ENCODE measurements around the gene IKZF4. TPM values are rescaled to one million over a fixed set of nuclear protein-coding genes. Genes with fewer than 3 reads are reported as not detected.

Gene IKZF4
- total RNA-seq (2022; extraction: Qiagen RNA extraction; ENCODE audit: low read depth) = 1.8 to 3.4 TPM (median 2.4 TPM) in 5 replicates

DNA sequence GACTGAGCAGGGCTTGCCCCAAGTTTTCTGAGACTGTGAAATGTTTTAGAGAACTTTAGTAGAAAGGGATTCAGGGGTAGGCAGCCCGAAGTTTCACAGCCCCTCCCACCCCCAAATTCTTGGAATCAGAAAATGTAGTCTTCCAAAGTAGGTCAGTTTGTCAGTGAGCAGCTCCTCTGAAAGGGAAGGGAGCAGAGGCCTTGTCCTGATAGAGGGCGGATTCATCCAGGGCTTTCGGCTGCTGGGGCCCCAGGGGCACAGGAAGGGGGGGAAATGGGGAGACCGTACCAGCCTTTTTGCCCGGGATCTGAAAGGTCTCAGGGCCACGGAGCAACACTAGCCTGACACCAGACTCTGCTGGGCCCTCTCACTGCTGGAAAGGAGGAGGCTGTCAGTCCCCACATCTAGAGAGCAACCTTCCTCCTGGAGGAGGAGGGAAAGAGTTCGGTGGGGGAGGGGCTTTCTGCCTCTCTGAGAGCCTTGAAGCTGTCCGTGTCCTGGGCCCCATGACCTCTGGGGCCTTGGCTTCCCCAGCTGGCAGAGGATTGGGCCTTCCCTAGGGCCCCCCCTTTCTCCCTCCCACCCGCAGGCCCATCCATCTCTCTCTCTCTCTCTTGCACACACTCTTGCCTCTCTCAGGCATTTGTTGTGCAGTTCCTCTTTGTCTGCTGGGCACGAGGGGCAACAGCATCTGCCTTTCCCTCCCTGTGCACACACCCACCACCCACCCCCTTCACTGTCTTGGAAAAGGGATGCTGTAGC, at the start of gene IKZF4:
Gene IKZF4, plus strand, starts transcription at position 621 of the 762 bp plus-strand sequence. CDS start 451 bp downstream, outside the sequence.

GRCh38 chr12:55973599-55974307, 47.1 kb upstream of the IKZF4 start, which contains the start of gene RAB5B:
TSS of gene RAB5B (plus strand) at chr12:55974078. CDS start at chr12:55986961, 12,883 bp downstream.

GRCh38 chr12:55996715-55997534, 23.9 kb upstream of the IKZF4 start, which contains the start of gene SUOX:
TSS of gene SUOX (plus strand) at chr12:55997276. CDS start at chr12:56002222, 4,946 bp downstream.

DNA sequence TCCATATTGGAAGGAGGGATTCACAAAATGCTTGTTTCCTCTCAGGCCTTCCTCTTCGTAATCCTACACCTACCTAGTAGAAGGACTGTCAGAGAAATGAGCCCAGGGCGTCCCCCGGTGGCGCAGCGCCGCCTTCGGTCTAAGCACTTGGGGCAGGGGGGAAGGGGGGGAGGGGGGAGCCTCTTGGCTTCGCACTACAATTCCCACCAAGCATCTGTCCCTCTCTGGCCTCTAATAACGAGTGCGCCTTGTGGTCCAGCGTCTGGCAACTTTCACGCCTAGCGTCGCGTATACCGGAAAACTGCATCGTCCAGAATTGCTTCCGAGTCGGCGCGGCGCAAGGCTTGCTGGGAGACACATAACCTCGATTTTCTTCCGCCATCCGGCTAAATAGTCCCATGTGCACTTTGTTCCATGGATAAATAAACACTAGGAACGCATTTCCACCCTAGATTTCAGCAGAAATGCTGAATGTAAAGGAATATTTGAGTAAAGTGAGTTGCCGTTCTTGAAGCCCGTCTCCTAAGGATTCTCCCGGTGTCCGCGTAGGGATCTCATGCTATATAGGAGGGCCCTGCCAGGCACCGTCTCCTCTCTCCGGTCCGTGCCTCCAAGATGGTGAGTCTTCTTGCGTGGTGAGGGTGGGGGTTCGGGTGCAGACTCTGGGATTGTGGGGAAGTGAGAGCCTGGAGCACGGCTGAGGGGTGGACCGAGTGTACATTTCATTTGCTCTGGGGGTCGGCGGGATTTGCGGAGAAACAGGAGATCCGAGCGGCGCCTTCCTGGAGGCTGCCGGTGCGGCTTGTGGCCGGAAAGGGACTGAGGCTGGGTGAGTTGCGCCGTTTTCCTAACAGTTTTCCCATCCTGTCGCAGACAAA, 20.9 kb downstream of the IKZF4 start, which contains the start of gene RPS26:
Gene RPS26, plus strand, starts transcription at position 367 of the 878 bp plus-strand sequence. Its CDS starts 249 bp downstream, at position 616.

DNA sequence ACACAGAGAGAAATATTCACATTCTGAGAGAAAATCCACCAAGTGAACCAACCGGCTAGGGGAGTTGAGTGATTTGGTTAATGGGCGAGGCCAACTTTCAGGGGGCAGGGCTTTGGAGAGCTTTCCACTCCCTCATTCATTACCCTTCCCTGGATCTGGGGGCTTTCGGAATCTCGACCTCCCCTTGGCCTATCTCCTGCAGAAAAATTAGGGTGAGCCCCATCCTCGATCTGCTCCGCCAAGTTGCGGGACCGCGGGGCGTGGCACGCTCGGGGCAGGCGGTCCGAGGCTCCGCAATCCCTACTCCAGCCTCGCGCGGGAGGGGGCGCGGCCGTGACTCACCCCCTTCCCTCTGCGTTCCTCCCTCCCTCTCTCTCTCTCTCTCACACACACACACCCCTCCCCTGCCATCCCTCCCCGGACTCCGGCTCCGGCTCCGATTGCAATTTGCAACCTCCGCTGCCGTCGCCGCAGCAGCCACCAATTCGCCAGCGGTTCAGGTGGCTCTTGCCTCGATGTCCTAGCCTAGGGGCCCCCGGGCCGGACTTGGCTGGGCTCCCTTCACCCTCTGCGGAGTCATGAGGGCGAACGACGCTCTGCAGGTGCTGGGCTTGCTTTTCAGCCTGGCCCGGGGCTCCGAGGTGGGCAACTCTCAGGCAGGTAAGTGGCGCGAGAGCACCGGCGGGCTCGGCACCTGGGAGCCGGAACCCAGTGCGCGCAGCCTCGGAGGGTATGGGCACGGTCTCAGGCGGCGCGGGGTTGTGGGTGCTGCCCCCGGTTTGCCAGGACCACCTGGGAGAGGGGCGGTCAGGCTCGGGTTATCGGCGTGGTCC, 59.1 kb downstream of the IKZF4 start, which contains the start of gene ERBB3:
Gene ERBB3, plus strand, starts transcription at position 443 of the 833 bp plus-strand sequence. Its CDS starts 136 bp downstream, at position 579.

Other genes with a start within 250 kb of the IKZF4 start
- gene SARNP, start 203.3 kb upstream of the IKZF4 start, total RNA-seq (2022; extraction: Qiagen RNA extraction; ENCODE audit: low read depth) = 87.8 to 151 TPM (median 101 TPM) in 5 replicates
- 73.6 to 116 TPM (median 95.7 TPM) in 5 replicates for gene ORMDL2, start 203.0 kb upstream of the IKZF4 start, total RNA-seq (2022; extraction: Qiagen RNA extraction; ENCODE audit: low read depth)
- gene DNAJC14, start 191.5 kb upstream of the IKZF4 start, total RNA-seq (2022; extraction: Qiagen RNA extraction; ENCODE audit: low read depth) = 17.3 to 22.8 TPM (median 21.6 TPM) in 5 replicates
- 0.13 to 4.5 TPM (median 0.17 TPM) in 5 replicates for gene MMP19, start 178.1 kb upstream of the IKZF4 start, total RNA-seq (2022; extraction: Qiagen RNA extraction; ENCODE audit: low read depth)
- gene PYM1, start 93.1 kb upstream of the IKZF4 start, total RNA-seq (2022; extraction: Qiagen RNA extraction; ENCODE audit: low read depth) = 35.9 to 40.2 TPM (median 38.8 TPM) in 5 replicates
- 16.5 to 20.0 TPM (median 19.3 TPM) in 5 replicates for gene DGKA, start 89.9 kb upstream of the IKZF4 start, total RNA-seq (2022; extraction: Qiagen RNA extraction; ENCODE audit: low read depth)
- 0.75 to 1.4 TPM (median 0.87 TPM) in 5 replicates for gene PMEL, start 55.0 kb upstream of the IKZF4 start, total RNA-seq (2022; extraction: Qiagen RNA extraction; ENCODE audit: low read depth)
- gene CDK2, start 54.2 kb upstream of the IKZF4 start, total RNA-seq (2022; extraction: Qiagen RNA extraction; ENCODE audit: low read depth) = 55.0 to 59.1 TPM (median 57.1 TPM) in 5 replicates
- 23.6 to 34.7 TPM (median 34.3 TPM) in 5 replicates for gene RAB5B, start 47.0 kb upstream of the IKZF4 start, total RNA-seq (2022; extraction: Qiagen RNA extraction; ENCODE audit: low read depth)
- 7.0 to 9.4 TPM (median 8.1 TPM) in 5 replicates for gene SUOX, start 23.8 kb upstream of the IKZF4 start, total RNA-seq (2022; extraction: Qiagen RNA extraction; ENCODE audit: low read depth)
- 641 to 1,011 TPM (median 739 TPM) in 5 replicates for gene RPS26, start 20.9 kb downstream of the IKZF4 start, total RNA-seq (2022; extraction: Qiagen RNA extraction; ENCODE audit: low read depth)
- 1.1 to 2.8 TPM (median 1.7 TPM) in 5 replicates for gene ERBB3, start 59.1 kb downstream of the IKZF4 start, total RNA-seq (2022; extraction: Qiagen RNA extraction; ENCODE audit: low read depth)
- 293 to 379 TPM (median 323 TPM) in 5 replicates for gene PA2G4, start 83.5 kb downstream of the IKZF4 start, total RNA-seq (2022; extraction: Qiagen RNA extraction; ENCODE audit: low read depth)
- 5,266 to 6,618 TPM (median 5,546 TPM) in 5 replicates for gene RPL41, start 95.6 kb downstream of the IKZF4 start, total RNA-seq (2022; extraction: Qiagen RNA extraction; ENCODE audit: low read depth)
- 2.4 to 3.7 TPM (median 2.8 TPM) in 5 replicates for gene ZC3H10, start 97.2 kb downstream of the IKZF4 start, total RNA-seq (2022; extraction: Qiagen RNA extraction; ENCODE audit: low read depth)
- 59.0 to 74.9 TPM (median 65.7 TPM) in 5 replicates for gene ESYT1, start 107.2 kb downstream of the IKZF4 start, total RNA-seq (2022; extraction: Qiagen RNA extraction; ENCODE audit: low read depth)
- gene MYL6B, start 131.5 kb downstream of the IKZF4 start, total RNA-seq (2022; extraction: Qiagen RNA extraction; ENCODE audit: low read depth) = 71.8 to 84.7 TPM (median 75.8 TPM) in 5 replicates
- 2,092 to 2,946 TPM (median 2,208 TPM) in 5 replicates for gene MYL6, start 137.3 kb downstream of the IKZF4 start, total RNA-seq (2022; extraction: Qiagen RNA extraction; ENCODE audit: low read depth)
- gene SMARCC2, start 168.4 kb downstream of the IKZF4 start, total RNA-seq (2022; extraction: Qiagen RNA extraction; ENCODE audit: low read depth) = 30.7 to 37.5 TPM (median 36.2 TPM) in 5 replicates
- gene RNF41, start 200.9 kb downstream of the IKZF4 start, total RNA-seq (2022; extraction: Qiagen RNA extraction; ENCODE audit: low read depth) = 20.2 to 25.5 TPM (median 24.6 TPM) in 5 replicates
- 58.0 to 66.9 TPM (median 62.4 TPM) in 5 replicates for gene NABP2, start 203.3 kb downstream of the IKZF4 start, total RNA-seq (2022; extraction: Qiagen RNA extraction; ENCODE audit: low read depth)
- gene SLC39A5, start 209.0 kb downstream of the IKZF4 start, total RNA-seq (2022; extraction: Qiagen RNA extraction; ENCODE audit: low read depth) = not detected in 5 replicates
- gene ANKRD52, start 237.3 kb downstream of the IKZF4 start, total RNA-seq (2022; extraction: Qiagen RNA extraction; ENCODE audit: low read depth) = 36.4 to 49.1 TPM (median 44.3 TPM) in 5 replicates
- gene COQ10A, start 245.9 kb downstream of the IKZF4 start, total RNA-seq (2022; extraction: Qiagen RNA extraction; ENCODE audit: low read depth) = 16.4 to 20.6 TPM (median 19.3 TPM) in 5 replicates